Measurements from ENCODE around the gene IDE.

Gene IDE

GRCh38 chr10:92547676-92548075 lies 26.2 kb downstream of the IDE start:
- in situ Hi-C loops (cut with HindIII; ENCODE audit: low sequenced_read_pairs), result no loop called here
- DNase-seq (ENCODE audit: low read depth), result no peak
- no peak overlapping the region for H3K4me3 ChIP-seq (ENCODE audit: low read depth, low read length)
- TF ChIP-seq, protein P1, sequence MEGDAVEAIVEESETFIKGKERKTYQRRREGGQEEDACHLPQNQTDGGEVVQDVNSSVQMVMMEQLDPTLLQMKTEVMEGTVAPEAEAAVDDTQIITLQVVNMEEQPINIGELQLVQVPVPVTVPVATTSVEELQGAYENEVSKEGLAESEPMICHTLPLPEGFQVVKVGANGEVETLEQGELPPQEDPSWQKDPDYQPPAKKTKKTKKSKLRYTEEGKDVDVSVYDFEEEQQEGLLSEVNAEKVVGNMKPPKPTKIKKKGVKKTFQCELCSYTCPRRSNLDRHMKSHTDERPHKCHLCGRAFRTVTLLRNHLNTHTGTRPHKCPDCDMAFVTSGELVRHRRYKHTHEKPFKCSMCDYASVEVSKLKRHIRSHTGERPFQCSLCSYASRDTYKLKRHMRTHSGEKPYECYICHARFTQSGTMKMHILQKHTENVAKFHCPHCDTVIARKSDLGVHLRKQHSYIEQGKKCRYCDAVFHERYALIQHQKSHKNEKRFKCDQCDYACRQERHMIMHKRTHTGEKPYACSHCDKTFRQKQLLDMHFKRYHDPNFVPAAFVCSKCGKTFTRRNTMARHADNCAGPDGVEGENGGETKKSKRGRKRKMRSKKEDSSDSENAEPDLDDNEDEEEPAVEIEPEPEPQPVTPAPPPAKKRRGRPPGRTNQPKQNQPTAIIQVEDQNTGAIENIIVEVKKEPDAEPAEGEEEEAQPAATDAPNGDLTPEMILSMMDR (IDR thresholded peaks at IDR 0.05; ENCODE audit: low read depth, low read length, missing control alignments), result no peak

DNA sequence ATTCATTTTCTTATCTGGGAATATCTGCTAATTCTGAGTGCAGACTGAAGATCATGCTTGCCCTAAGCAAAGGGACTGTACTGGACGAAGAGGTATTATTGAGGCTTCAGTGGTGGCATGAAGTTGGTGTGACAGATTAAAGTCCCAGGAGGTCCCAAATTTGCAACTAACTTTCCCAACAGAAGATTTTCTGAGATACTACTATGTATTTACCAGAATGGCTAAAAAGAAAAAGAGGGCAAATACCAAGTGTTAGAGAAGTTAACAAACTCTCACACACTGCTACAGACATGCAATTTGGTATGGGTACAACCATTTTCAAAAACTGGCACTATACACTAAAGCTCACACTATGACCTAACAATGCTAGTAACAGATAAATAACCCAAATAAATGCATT lies 28.3 kb downstream of the IDE start:
- H3K4me3 ChIP-seq (ENCODE audit: low read depth, low read length), result no peak overlapping the region
- no peak for DNase-seq (ENCODE audit: low read depth)
- TF ChIP-seq, protein P1 (IDR thresholded peaks at IDR 0.05; ENCODE audit: low read depth, low read length, missing control alignments), result no peak
- in situ Hi-C loops (cut with HindIII; ENCODE audit: low sequenced_read_pairs), result no loop called here

GRCh38 chr10:92544296-92544695 lies 29.6 kb downstream of the IDE start:
- peak; percentile 2 for DNase-seq (ENCODE audit: low read depth)
- in situ Hi-C loops (cut with HindIII; ENCODE audit: low sequenced_read_pairs), result no loop called here
- H3K4me3 ChIP-seq (ENCODE audit: low read depth, low read length), result no peak overlapping the region
- TF ChIP-seq, protein P1 (IDR thresholded peaks at IDR 0.05; ENCODE audit: low read depth, low read length, missing control alignments), result no peak

GRCh38 chr10:92542458-92542857 lies 31.4 kb downstream of the IDE start:
- TF ChIP-seq, protein P1 (IDR thresholded peaks at IDR 0.05; ENCODE audit: low read depth, low read length, missing control alignments), result no peak

DNA sequence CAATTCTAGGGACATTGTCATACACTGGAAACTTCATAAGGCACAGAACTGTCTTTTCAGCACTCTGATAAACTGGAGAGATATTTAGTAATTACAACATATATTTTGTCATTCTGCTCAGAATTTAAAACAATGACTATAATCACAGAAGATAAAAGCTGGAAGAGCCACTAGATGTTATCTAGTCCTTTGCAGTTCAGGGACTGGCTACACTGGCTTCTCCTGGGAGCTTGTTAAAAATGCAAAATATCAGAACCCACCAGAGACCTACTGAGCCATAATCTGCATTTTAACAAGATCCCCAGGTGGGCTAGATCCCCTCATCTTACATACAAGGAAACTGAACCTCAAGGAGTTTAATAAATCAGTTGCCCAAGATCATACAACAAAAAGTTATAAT lies 32.3 kb downstream of the IDE start:
- no peak for DNase-seq (ENCODE audit: low read depth)
- in situ Hi-C loops (cut with HindIII; ENCODE audit: low sequenced_read_pairs), result no loop called here
- H3K4me3 ChIP-seq (ENCODE audit: low read depth, low read length), result no peak overlapping the region
- TF ChIP-seq, protein P1 (IDR thresholded peaks at IDR 0.05; ENCODE audit: low read depth, low read length, missing control alignments), result no peak

More at GRCh38 chr10:92542458-92542857, 31.4 kb downstream of the IDE start:
- in situ Hi-C loops (cut with HindIII; ENCODE audit: low sequenced_read_pairs), result no loop called here
- no peak for DNase-seq (ENCODE audit: low read depth)
- H3K4me3 ChIP-seq (ENCODE audit: low read depth, low read length), result no peak overlapping the region

DNA sequence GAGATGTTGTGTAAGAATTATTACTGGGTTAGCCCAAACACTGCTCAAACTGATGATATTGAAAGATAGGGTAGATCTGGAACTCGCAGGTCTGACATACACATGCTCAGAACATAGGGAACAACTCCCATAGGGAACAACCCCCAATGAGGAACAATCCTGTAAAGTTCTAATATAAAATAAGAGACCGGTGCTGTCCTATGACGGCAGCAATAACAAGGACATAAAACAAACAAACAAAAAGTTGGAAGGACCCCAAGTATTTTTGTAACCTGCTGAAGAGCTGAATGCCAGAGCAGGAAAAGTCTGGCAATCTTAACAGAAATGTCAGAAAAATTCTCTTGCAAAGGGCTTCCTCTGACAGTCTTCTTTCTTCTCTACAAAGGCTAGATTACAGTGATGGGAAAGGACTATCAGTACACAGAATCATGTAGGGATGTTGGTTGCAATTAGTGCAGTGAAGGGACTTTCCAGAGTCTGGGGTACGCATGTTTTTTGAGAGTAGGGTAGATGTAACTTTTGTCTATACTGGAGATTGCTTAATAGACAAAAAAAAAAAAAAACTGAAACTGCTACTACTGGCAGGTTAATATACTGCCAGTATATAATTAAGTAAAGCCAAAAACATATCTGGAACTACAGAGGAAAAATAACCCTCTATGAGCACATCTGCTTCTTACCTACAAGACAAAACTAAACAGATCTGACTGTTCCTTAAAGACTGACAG lies 35.5 kb downstream of the IDE start:
- no peak for DNase-seq (ENCODE audit: low read depth)
- TF ChIP-seq, protein P1 (IDR thresholded peaks at IDR 0.05; ENCODE audit: low read depth, low read length, missing control alignments), result no peak
- no peak overlapping the region for H3K4me3 ChIP-seq (ENCODE audit: low read depth, low read length)
- in situ Hi-C loops (cut with HindIII; ENCODE audit: low sequenced_read_pairs), result no loop called here

Measured in astrocyte of the cerebellum (primary cell).